Measurements from ENCODE around the gene QRICH1.

GRCh38 chr3:49006408-49007067 lies 87.3 kb downstream of the QRICH1 start:
- TF ChIP-seq CTCF (IDR thresholded peaks at IDR 0.05) (peak in 1 of 4 experiments; percentile 1), POLR2A (IDR thresholded peaks at IDR 0.05) (no peak)

All from uterus (tissue), 2 donors.